IPS-20b (cell line): Measurements from ENCODE around the gene PA2G4.

Experiments
- H3K27ac ChIP-seq: one replicate; pipeline ENCODE4 v1.5.1; 2013; ENCODE audit warnings: low read length
- H3K27me3 ChIP-seq: 2 replicates; pipeline ENCODE4 v1.6.1; 2013; ENCODE audit warnings: mild to moderate bottlenecking, low read length, inconsistent platforms; ENCODE audit not compliant: insufficient read depth
- H3K36me3 ChIP-seq: 2 replicates; pipeline ENCODE4 v1.6.1; 2013; ENCODE audit warnings: low read depth, mild to moderate bottlenecking, inconsistent platforms, low read length, moderate library complexity; ENCODE audit not compliant: insufficient read depth
- H3K4me1 ChIP-seq: 2 replicates; pipeline ENCODE4 v1.6.1; 2013; ENCODE audit warnings: mild to moderate bottlenecking, control low read depth, inconsistent platforms, low read length, moderate library complexity; ENCODE audit not compliant: insufficient read depth
- H3K4me3 ChIP-seq: 2 replicates; pipeline ENCODE4 v1.5.1; 2013; ENCODE audit warnings: mild to moderate bottlenecking, low read length, inconsistent platforms
- H3K9ac ChIP-seq: 2 replicates; pipeline ENCODE4 v1.6.1; 2013; ENCODE audit warnings: low read depth, mild to moderate bottlenecking, inconsistent platforms, low read length, moderate library complexity
- H3K9me3 ChIP-seq: 2 replicates; pipeline ENCODE4 v1.6.1; 2013; ENCODE audit warnings: mild to moderate bottlenecking, low read depth, low read length, inconsistent platforms; ENCODE audit not compliant: insufficient read depth

Gene PA2G4

DNA sequence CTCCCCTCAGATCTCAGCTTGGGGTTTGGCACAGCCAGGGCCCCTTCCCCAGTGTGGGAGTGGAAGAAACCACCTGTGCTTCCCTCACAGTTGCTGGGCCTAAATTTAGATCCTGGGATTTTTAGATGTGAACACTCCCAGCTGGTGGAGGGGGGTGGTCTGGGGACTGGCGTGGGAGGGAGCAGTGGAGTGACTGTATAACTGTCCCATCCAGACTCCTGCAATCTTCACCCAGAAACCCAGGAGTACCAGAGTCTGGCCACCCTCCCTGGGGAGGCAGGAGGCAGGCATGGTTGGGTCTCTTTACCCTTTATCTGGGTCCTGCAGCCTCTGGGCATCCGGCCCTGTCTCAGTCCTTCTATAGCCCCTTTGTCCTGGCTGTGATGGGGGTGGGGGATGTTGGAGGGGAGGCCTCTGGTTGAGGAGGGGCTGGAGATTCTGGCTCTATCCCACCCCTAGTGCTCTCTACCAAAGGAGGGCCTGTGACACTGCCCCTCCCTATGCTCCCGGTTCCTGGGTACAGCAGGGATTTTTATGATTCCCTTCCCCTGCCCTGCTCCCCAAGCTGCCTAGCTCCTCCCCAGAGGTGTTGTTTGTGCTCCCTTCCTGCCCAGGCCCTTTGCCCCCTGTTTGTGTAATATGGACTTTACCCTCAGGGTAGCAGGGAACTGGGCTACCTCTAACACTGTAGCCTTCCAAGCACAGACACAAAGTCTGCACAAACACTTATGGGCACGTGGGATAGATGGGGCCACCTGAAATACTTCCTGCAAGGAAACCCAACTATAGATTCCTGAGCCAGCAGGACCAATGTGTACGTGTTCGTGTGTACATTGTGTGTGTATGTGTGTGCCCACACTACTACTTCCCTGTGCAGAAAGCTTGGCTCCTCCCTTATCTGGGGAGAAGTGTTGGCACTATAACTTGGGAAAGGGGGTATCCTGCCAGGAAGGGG lies 22.7 kb upstream of the PA2G4 start:
- Histone ChIP-seq H3K9me3 (no peaks in the 10 kb centered on the region), H3K27me3 (peaks cover 6% of the 10 kb centered on the region; the same call in 1 of the 2 replicates), H3K4me1 (peaks cover 21% of the 10 kb centered on the region), H3K9ac (peak overlapping the region; percentile 85; the same call in 1 of the 2 replicates), H3K4me3 (peak overlapping the region; percentile 74), H3K36me3 (peaks cover 32% of the 10 kb centered on the region), H3K27ac (peak overlapping the region; percentile 29)

DNA sequence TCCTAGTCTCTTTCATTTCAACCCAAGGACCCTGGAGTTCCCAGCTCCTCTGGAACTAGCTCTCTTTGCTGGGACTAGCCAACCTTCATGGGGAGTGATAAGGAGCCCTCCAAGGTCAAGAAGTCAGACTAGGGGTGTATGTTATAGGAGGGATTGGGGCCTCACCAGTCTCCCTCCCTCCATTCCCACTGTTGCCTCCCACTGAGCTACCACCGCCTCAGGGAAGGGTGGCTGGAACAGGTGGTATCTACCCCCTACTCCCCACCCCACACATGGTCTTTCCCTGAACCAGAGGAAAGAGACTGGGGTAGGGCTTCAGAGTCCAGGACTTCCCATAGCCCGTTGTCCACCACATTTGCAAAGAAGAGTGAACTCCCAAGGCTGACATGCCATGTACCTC lies 22.0 kb upstream of the PA2G4 start:
- Histone ChIP-seq H3K27me3 (peaks cover 6% of the 10 kb centered on the region; the same call in 1 of the 2 replicates), H3K4me1 (peaks cover 21% of the 10 kb centered on the region), H3K36me3 (peaks cover 39% of the 10 kb centered on the region)

DNA sequence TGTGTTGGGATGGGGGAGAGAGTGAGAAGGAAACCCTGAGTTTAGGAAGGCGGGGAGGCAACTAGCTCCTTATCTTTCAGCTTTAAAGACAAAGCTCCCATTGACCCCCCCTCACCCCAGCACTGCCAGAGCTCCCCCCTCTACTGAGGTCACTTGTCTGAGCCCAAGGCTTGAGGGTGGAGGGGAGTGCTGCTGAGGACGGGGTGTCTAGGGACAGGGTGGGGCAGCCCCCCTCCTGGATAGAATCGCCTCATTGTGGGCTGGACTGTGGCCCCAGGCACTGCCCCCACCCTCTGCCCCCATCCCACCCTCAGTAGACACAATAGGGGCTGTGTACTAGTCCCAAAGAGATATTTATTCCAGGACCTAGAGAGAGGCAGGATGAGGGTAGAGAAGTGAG lies 21.4 kb upstream of the PA2G4 start:
- Histone ChIP-seq H3K27ac (no peak overlapping the region), H3K4me3 (no peak overlapping the region), H3K36me3 (peaks cover 45% of the 10 kb centered on the region), H3K4me1 (peaks cover 21% of the 10 kb centered on the region), H3K9ac (no peak overlapping the region; the same call in 1 of the 2 replicates), H3K9me3 (no peaks in the 10 kb centered on the region), H3K27me3 (peaks cover 6% of the 10 kb centered on the region; the same call in 1 of the 2 replicates)

More for the DNA sequence above, 22.0 kb upstream of the PA2G4 start:
- Histone ChIP-seq H3K4me3 (no peak overlapping the region), H3K27ac (peak overlapping the region; percentile 29), H3K9ac (peak overlapping the region; percentile 85; the same call in 1 of the 2 replicates), H3K9me3 (no peaks in the 10 kb centered on the region)

DNA sequence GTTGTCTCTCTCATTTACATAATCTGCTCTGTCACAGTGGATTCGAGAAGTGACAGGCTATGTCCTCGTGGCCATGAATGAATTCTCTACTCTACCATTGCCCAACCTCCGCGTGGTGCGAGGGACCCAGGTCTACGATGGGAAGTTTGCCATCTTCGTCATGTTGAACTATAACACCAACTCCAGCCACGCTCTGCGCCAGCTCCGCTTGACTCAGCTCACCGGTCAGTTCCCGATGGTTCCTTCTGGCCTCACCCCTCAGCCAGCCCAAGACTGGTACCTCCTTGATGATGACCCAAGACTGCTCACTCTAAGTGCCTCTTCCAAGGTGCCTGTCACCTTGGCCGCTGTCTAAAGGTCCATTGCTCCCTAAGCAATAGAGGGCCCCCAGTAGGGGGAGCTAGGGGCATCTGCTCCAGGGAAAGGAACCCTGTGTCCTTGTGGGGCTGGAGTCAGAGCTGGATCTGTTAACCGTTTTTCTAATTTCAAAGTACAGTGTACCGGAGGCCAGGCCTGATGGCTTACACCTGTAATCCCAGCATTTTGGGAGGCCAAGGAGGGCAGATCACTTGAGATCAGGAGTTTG lies 19.3 kb upstream of the PA2G4 start:
- Histone ChIP-seq H3K36me3 (peaks cover 64% of the 10 kb centered on the region), H3K9me3 (no peaks in the 10 kb centered on the region), H3K27me3 (peaks cover 6% of the 10 kb centered on the region; the same call in 1 of the 2 replicates), H3K4me3 (no peak overlapping the region), H3K27ac (no peak overlapping the region), H3K9ac (no peak overlapping the region), H3K4me1 (peaks cover 17% of the 10 kb centered on the region)

DNA sequence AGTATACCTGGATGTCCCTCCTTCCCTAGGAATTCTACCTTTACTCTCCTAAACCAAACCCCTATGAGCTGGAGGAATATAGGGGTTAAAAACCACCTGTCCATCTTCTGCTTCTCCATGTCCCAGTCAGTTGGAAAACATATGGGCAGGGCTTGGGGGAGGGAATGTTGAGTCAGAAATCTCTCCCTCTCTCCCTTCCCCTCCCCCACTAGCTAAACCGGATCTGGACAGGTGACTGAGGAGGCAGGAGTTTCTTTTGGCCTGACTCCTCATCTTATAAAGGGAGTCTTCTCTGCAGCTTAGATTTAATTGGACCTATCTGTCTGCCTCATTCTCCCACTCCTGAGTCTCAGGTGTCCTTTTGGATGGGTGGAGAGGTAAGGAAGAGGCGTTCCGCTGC lies 18.3 kb upstream of the PA2G4 start:
- Histone ChIP-seq H3K27me3 (no peaks in the 10 kb centered on the region), H3K9ac (no peak overlapping the region), H3K9me3 (no peaks in the 10 kb centered on the region), H3K36me3 (peaks cover 71% of the 10 kb centered on the region), H3K4me3 (no peak overlapping the region), H3K4me1 (peaks cover 16% of the 10 kb centered on the region), H3K27ac (no peak overlapping the region)

DNA sequence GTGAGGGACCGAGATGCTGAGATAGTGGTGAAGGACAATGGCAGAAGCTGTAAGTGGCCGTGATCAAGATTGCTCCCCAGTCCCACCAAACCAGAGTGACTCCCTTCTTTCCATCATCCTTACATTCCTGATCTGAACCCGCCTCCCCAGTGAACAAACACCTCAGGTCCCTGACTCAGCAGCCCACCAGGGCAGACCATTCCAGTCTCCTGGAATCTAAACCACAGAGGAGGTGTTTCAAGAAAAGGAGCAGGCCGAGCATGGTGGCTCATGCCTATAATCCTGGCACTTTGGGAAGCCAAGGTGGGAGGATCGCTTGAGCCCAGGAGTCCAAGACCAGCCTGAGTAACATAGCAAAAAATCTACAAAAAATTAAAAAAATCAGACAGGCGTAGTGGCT lies 17.8 kb upstream of the PA2G4 start:
- Histone ChIP-seq H3K9me3 (no peaks in the 10 kb centered on the region), H3K4me1 (peaks cover 10% of the 10 kb centered on the region), H3K4me3 (no peak overlapping the region), H3K9ac (no peak overlapping the region), H3K27me3 (no peaks in the 10 kb centered on the region), H3K36me3 (peaks cover 74% of the 10 kb centered on the region), H3K27ac (no peak overlapping the region)

DNA sequence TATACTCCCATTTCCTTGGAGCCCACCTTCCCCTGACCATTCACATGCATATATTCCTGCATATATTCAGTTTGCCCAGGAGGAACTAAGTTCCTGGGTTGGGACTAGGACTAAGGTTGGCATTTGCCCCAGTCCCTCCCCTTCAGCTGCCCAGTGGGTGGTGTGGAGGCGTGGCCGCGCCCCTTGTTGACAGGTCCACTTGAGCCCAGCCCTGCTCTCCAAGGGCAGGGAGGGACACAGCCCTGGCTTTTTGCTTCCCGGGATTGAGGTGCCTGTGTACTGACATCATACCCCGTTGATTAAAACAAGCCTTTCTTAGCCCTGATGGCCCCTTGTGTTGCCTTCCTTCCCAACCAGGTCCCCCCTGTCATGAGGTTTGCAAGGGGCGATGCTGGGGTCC lies 17.1 kb upstream of the PA2G4 start:
- Histone ChIP-seq H3K9me3 (no peaks in the 10 kb centered on the region), H3K27ac (no peak overlapping the region), H3K27me3 (no peaks in the 10 kb centered on the region), H3K4me1 (peaks cover 4% of the 10 kb centered on the region), H3K36me3 (peaks cover 72% of the 10 kb centered on the region), H3K4me3 (no peak overlapping the region), H3K9ac (no peak overlapping the region)

DNA sequence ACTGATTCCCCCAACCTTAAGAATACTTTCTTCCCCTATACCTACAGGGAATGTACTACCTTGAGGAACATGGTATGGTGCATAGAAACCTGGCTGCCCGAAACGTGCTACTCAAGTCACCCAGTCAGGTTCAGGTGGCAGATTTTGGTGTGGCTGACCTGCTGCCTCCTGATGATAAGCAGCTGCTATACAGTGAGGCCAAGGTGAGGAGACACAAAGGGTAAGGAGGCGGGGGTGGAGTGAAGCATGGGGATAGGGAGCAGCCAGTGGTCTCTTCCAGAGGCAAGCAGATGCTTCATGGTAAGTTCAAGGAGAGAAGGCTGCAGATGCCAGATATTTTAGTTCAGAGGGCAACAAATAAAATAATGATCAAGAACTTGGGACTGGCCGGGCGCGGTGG lies 6.6 kb upstream of the PA2G4 start:
- no peak overlapping the region for H3K27ac ChIP-seq
- no peaks in the 10 kb centered on the region for H3K27me3 ChIP-seq
- no peaks in the 10 kb centered on the region for H3K9me3 ChIP-seq
- H3K4me3 ChIP-seq = no peak overlapping the region
- H3K4me1 ChIP-seq = no peaks in the 10 kb centered on the region
- no peak overlapping the region for H3K9ac ChIP-seq
- H3K36me3 ChIP-seq = peaks cover 90% of the 10 kb centered on the region

DNA sequence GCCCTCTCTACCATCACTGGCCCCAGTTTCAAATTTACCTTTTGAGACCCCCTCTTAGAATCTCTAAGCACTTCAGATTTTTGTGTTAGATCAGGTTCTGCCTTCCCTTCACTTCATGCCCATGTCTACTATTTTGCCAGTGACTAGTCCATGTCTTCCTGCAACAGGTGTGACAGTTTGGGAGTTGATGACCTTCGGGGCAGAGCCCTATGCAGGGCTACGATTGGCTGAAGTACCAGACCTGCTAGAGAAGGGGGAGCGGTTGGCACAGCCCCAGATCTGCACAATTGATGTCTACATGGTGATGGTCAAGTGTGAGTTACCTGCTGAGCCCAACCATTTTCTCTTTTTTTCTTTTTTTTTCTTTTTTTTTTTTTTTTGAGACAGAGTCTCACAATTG lies 5.8 kb upstream of the PA2G4 start:
- H3K9ac ChIP-seq = no peak overlapping the region
- H3K36me3 ChIP-seq = peaks cover 81% of the 10 kb centered on the region
- H3K4me1 ChIP-seq = no peaks in the 10 kb centered on the region
- no peak overlapping the region for H3K4me3 ChIP-seq
- no peak overlapping the region for H3K27ac ChIP-seq
- H3K9me3 ChIP-seq = no peaks in the 10 kb centered on the region
- H3K27me3 ChIP-seq = no peaks in the 10 kb centered on the region

DNA sequence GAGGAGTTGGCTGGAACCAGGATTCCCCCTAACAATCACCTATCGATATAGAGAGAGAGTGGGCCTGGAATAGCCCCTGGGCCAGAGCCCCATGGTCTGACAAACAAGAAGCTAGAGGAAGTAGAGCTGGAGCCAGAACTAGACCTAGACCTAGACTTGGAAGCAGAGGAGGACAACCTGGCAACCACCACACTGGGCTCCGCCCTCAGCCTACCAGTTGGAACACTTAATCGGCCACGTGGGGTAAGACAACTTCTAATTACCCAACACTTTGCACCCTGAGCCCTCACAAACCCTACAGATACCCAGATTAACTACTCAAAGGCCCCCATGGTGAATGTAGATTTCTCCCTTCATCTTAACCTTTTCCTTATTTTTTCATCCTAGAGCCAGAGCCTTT lies 4.6 kb upstream of the PA2G4 start:
- H3K36me3 ChIP-seq = peaks cover 71% of the 10 kb centered on the region

DNA sequence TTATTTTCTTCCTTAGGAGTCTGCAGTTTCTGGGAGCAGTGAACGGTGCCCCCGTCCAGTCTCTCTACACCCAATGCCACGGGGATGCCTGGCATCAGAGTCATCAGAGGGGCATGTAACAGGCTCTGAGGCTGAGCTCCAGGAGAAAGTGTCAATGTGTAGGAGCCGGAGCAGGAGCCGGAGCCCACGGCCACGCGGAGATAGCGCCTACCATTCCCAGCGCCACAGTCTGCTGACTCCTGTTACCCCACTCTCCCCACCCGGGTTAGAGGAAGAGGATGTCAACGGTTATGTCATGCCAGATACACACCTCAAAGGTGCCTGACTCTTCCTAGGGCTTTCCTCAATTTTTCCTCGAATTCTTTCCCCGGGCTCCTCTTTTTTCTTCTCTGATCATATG lies 3.3 kb upstream of the PA2G4 start:
- H3K9ac ChIP-seq = no peak overlapping the region
- no peaks in the 10 kb centered on the region for H3K27me3 ChIP-seq
- H3K9me3 ChIP-seq = no peaks in the 10 kb centered on the region
- H3K4me1 ChIP-seq = peaks cover 2% of the 10 kb centered on the region
- H3K4me3 ChIP-seq = no peak overlapping the region
- peaks cover 60% of the 10 kb centered on the region for H3K36me3 ChIP-seq
- no peak overlapping the region for H3K27ac ChIP-seq

More for the DNA sequence above, 4.6 kb upstream of the PA2G4 start:
- Histone ChIP-seq H3K4me1 (no peaks in the 10 kb centered on the region), H3K9ac (no peak overlapping the region), H3K27me3 (no peaks in the 10 kb centered on the region), H3K27ac (no peak overlapping the region), H3K4me3 (no peak overlapping the region), H3K9me3 (no peaks in the 10 kb centered on the region)

DNA sequence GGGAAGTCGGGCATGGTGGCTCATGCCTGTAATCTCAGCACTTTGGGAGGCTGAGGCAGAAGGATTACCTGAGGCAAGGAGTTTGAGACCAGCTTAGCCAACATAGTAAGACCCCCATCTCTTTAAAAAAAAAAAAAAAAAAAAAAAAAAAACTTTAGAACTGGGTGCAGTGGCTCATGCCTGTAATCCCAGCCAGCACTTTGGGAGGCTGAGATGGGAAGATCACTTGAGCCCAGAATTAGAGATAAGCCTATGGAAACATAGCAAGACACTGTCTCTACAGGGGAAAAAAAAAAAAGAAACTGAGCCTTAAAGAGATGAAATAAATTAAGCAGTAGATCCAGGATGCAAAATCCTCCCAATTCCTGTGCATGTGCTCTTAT lies 1.7 kb upstream of the PA2G4 start:
- H3K4me3 ChIP-seq = no peak overlapping the region
- H3K27me3 ChIP-seq = no peaks in the 10 kb centered on the region
- no peaks in the 10 kb centered on the region for H3K9me3 ChIP-seq
- H3K36me3 ChIP-seq = peaks cover 60% of the 10 kb centered on the region
- peaks cover 5% of the 10 kb centered on the region for H3K4me1 ChIP-seq
- H3K9ac ChIP-seq = no peak overlapping the region
- H3K27ac ChIP-seq = no peak overlapping the region
